GM10266 (cell line): ENCODE results near the gene DRICH1.

Experiments used
- DNase-seq: peaks from one replicate; pipeline ENCODE4 v3.0.0; 2012; ENCODE audit errors: extremely low spot score
- TF ChIP-seq, protein P1 (sequence below): IDR thresholded peaks from 2 replicates; pipeline ENCODE4 v1.5.1; 2012; ENCODE audit warnings: mild to moderate bottlenecking, low read depth; ENCODE audit not compliant: control insufficient read depth, insufficient read depth; ENCODE audit errors: missing control alignments

DRICH1 gene

DNA sequence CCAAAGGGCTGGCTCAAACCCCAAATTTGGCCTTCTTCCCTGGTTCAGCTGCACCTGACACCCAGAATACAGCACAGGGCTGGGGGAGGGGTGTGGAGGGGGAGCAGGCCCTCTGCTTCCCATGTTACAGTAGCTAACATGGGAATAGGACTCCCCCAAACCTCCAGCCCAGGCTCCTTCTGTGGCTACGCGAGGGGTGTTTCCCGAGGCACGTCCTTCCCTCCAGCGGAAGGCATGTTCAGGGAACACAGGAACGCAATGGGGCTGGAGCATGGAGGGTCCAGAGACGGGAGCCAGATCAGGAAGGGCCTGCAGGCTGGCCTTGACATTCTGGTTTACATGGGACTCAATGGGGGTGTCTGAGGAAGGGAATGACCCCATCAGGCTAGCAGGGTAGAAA lies 40.3 kb downstream of the DRICH1 start:
- TF ChIP-seq, protein P1, sequence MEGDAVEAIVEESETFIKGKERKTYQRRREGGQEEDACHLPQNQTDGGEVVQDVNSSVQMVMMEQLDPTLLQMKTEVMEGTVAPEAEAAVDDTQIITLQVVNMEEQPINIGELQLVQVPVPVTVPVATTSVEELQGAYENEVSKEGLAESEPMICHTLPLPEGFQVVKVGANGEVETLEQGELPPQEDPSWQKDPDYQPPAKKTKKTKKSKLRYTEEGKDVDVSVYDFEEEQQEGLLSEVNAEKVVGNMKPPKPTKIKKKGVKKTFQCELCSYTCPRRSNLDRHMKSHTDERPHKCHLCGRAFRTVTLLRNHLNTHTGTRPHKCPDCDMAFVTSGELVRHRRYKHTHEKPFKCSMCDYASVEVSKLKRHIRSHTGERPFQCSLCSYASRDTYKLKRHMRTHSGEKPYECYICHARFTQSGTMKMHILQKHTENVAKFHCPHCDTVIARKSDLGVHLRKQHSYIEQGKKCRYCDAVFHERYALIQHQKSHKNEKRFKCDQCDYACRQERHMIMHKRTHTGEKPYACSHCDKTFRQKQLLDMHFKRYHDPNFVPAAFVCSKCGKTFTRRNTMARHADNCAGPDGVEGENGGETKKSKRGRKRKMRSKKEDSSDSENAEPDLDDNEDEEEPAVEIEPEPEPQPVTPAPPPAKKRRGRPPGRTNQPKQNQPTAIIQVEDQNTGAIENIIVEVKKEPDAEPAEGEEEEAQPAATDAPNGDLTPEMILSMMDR, result no peak
- no peak for DNase-seq

DNA sequence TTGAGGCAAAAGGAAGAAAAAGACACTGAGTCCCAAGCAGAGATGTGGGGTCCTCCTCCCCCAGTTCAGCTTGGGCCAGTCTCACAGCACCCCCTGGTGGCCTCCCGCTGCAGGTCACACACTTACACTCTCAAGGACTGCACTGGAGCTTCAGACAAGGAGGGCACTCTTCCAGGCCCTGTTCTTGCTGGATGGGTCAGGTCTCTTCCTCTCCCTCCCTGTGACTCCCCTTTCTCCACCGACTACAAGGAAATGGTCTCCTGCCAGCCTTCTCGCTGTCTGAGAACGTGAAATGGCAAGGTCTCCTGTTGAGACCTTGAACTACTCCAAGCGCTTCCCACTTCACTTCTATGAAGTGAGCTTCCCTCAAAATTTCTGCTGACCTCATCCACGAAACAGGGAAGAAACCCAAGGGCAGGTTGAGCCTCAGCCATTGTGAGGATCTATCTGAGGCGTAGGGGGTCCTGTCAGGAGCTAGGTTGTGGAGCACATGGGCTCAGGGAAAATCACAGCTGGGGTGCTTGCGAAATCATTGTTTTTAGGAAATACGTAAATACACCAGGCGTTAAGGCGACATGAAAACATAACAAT lies 40.8 kb downstream of the DRICH1 start:
- DNase-seq, result peak; percentile 67
- TF ChIP-seq, protein P1, result peak; percentile 84

DNA sequence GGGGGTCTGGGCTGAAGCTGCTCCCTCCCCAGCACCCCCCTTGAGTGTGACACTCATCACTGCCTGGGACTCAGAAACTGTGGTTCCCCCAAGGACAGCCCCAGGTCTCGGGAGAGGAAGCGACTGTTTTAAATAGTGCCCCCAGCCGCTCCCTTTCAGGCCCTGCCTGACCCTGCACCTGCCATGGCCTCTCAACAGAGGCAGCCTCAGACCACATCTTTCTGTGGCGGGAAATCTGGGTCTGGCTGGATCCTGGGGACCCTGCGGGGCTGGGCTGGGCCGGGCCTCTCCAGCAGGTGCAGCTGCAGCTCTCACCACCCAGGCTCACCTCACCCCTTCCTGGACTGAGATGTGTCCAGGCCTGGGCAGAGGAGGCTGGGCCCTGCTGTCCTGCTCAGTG lies 48.3 kb downstream of the DRICH1 start:
- TF ChIP-seq, protein P1, result no peak
- no peak for DNase-seq

DNA sequence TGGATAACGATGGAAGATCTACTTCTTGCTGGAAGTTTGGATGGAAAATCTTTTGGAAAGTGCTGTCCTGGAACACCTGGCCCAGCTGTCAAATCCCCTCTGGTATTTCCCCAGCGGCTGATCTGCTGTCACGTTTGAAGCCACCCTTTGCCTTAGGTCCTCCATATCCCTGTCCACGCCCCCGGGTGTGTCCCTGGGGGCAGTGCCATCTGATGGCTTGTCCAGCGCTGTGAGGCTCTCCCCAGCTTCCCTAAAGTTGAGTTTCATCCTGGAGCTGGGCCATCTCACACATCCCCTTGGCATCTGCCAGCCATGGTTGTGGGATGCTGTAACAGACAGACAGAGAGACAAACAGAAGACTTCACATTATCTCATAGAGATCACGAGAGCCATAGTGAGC lies 49.0 kb downstream of the DRICH1 start:
- TF ChIP-seq, protein P1, result no peak
- no peak for DNase-seq

DNA sequence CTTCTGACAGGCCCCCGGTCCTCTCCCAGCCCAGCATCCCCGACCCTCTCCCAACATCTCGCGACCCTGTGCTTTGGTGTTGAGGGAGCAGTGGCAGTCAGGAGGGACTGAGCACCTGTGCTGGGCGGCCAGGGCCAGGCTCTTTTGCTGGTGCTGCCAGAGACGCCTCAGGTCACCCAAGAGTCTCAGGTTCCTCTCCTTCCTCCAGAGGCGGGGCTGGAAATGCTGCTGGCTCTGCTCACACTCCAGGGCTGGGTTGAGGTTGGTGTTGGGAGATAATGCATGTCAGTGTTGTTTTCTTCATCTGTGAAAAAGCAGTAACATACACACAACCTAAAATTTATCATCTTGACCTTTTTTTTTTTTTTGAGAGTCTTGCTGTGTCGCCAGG lies 50.9 kb downstream of the DRICH1 start:
- no peak for DNase-seq
- TF ChIP-seq, protein P1, result no peak

DNA sequence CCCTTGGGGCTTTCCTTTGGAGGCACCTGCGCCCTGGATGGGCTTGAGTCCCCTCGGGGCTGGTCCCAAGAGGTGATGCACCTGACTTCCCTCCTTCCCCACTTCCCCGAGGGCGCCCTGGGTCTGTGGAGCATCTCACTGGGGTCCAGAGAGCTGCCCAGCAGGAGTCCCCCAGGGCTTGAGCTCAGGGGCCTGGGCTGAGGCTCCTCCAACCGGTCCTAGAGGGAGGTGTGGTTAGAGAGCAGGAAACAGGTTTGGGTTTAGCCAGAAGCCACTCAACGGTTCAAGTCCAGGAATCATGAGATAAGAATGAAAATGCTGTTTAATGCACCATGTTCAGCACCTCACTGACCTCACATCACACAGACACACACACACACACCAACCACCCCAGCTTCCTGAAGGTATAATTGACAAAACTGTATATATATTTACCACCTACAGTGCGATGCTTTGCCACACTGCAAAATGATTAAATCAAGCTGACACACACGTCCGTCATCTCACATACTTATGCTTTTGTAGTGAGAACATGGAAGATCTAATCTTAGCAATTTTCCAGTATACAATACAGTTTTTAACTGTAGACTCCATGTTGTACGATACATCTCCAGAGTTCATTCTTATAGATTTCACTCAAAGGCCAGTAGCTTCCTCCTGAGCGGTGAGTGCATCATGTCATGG lies 51.4 kb downstream of the DRICH1 start:
- TF ChIP-seq, protein P1, result no peak
- no peak for DNase-seq

DNA sequence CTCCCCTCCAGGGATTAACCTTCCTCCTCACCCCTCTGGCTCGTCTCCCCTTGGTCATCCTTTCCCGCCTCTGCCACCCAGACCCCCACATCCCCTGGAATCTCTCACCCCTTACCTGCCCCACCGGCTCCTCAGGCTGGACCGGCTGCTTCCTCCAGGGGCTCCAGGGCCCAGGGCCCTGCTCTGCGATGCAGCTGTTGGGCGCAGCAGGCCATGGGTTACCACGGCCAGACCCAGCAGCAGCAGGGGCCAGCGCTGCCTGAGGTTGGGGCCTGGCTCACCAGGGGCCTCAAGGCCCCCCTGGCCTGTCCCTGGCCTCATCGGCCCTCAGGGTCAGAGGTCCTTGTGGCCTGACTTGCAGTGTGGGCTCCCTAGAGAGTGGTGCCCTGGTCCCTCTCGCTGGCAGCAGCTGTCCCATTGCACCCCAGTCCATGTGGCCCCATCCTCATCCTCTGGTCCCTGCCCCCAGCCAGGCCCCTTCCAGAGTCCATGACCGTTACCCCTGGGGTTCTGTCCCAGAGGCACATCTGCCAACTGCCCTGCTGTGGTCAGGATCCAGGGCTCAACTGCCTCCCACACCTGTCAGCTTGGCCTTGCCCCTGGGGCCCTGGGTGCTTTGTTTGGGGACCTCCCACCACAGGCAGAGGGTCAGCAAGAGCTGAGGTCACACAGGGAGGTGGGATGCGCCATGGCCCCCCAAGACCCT lies 52.1 kb downstream of the DRICH1 start, which contains the start of gene IGLL1:
Gene IGLL1 (minus strand): TSS at position 421 of the 706 bp plus-strand sequence. CDS start 100 bp downstream, at position 321.
- no peak for DNase-seq
- TF ChIP-seq, protein P1, result no peak
